Measurements from ENCODE around the gene KAZN.

The KAZN gene

GRCh38 chr1:15007368-15007767 is 408.9 kb downstream of the KAZN start:
- CTCF ChIA-PET: no interaction called here

GRCh38 chr1:15007842-15008241 is 409.4 kb downstream of the KAZN start:
- DNase-seq (ENCODE audit: extremely low spot score): no peak
- POLR2A ChIA-PET: no interaction called here

More at GRCh38 chr1:15007368-15007767, 408.9 kb downstream of the KAZN start:
- TF ChIP-seq FOXM1 (IDR thresholded peaks at IDR 0.05; ENCODE audit: borderline replicate concordance) (no peak), SUZ12 (IDR thresholded peaks at IDR 0.05) (no peak), FOXK2 (IDR thresholded peaks at IDR 0.05) (no peak), CTBP1 (IDR thresholded peaks at IDR 0.05; ENCODE audit: borderline replicate concordance) (no peak), HDGF (IDR thresholded peaks at IDR 0.05; ENCODE audit: borderline replicate concordance) (no peak), ARNT (IDR thresholded peaks at IDR 0.05) (no peak), LEF1 (IDR thresholded peaks at IDR 0.05; ENCODE audit: borderline replicate concordance) (no peak), BHLHE40 (IDR thresholded peaks at IDR 0.05; ENCODE audit: borderline replicate concordance) (no peak), SP1 (IDR thresholded peaks at IDR 0.05) (no peak), FOXA1 (IDR thresholded peaks at IDR 0.05) (no peak), ELF4 (IDR thresholded peaks at IDR 0.05) (no peak), L3MBTL2 (conservative IDR thresholded peaks at IDR 0.05) (no peak), NFRKB (IDR thresholded peaks at IDR 0.05) (no peak)
- POLR2A ChIA-PET: no interaction called here
- DNase-seq (ENCODE audit: extremely low spot score): no peak

GRCh38 chr1:15008783-15009729 is 410.6 kb downstream of the KAZN start:
- POLR2A ChIA-PET: no interaction called here
- CTCF ChIA-PET: no interaction called here
- TF ChIP-seq ZNF384 (IDR thresholded peaks at IDR 0.05): no peak
- TF ChIP-seq NFRKB (IDR thresholded peaks at IDR 0.05): no peak
- TF ChIP-seq CTBP1 (IDR thresholded peaks at IDR 0.05; ENCODE audit: borderline replicate concordance): no peak
- TF ChIP-seq TARDBP (IDR thresholded peaks at IDR 0.05): no peak
- TF ChIP-seq ELF4 (IDR thresholded peaks at IDR 0.05): no peak
- no peak for TF ChIP-seq SP1 (IDR thresholded peaks at IDR 0.05)
- TF ChIP-seq SUZ12 (IDR thresholded peaks at IDR 0.05): no peak
- no peak for DNase-seq (ENCODE audit: extremely low spot score)

More at GRCh38 chr1:15007842-15008241, 409.4 kb downstream of the KAZN start:
- TF ChIP-seq FOXK2 (IDR thresholded peaks at IDR 0.05) (no peak), NFRKB (IDR thresholded peaks at IDR 0.05) (no peak), ARNT (IDR thresholded peaks at IDR 0.05) (no peak), FOXM1 (IDR thresholded peaks at IDR 0.05; ENCODE audit: borderline replicate concordance) (no peak), TARDBP (IDR thresholded peaks at IDR 0.05) (no peak), CTBP1 (IDR thresholded peaks at IDR 0.05; ENCODE audit: borderline replicate concordance) (no peak), PKNOX1 (IDR thresholded peaks at IDR 0.05) (no peak), ZNF384 (IDR thresholded peaks at IDR 0.05) (no peak), ELF4 (IDR thresholded peaks at IDR 0.05) (no peak)
- CTCF ChIA-PET: no interaction called here

- CTCF ChIA-PET: interaction anchor here (0.6 kb wide), 1 partner anchor 23 kb away, joined by 3 read pairs; no protein-coding TSS in a partner anchor
These were observed 412.7 kb downstream of the KAZN start for GRCh38 chr1:15011160-15011559.

DNA sequence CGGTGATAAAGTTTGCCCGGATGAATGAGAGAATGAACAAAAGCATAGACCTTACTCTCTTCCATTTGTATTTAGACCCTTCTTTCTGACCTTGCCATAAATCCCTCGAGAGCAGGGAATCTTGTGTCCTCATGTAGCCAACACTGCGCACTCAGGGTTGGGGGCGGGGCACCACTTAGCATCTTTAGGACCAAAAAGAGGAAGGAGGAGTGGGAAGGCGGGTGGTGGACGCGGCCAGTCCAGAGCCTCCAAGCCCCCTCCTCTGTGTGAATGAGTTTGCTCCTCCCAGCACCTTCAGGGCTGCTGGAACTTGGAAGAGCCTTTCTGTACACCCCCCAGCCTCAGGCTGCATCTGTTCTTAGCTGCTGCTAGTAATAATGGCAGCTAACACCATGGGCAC is 413.2 kb downstream of the KAZN start:
- TF ChIP-seq HDGF (IDR thresholded peaks at IDR 0.05; ENCODE audit: borderline replicate concordance): no peak
- TF ChIP-seq FOXA1 (IDR thresholded peaks at IDR 0.05): no peak
- TF ChIP-seq FOXM1 (IDR thresholded peaks at IDR 0.05; ENCODE audit: borderline replicate concordance): no peak
- no peak for TF ChIP-seq PKNOX1 (IDR thresholded peaks at IDR 0.05)
- no peak for TF ChIP-seq ZNF384 (IDR thresholded peaks at IDR 0.05)
- TF ChIP-seq ELF4 (IDR thresholded peaks at IDR 0.05): no peak
- no peak for TF ChIP-seq NFRKB (IDR thresholded peaks at IDR 0.05)
- no peak for TF ChIP-seq SUZ12 (IDR thresholded peaks at IDR 0.05)
- no peak for TF ChIP-seq BHLHE40 (IDR thresholded peaks at IDR 0.05; ENCODE audit: borderline replicate concordance)
- TF ChIP-seq SP1 (IDR thresholded peaks at IDR 0.05): no peak
- TF ChIP-seq L3MBTL2 (conservative IDR thresholded peaks at IDR 0.05): no peak
- TF ChIP-seq CTBP1 (IDR thresholded peaks at IDR 0.05; ENCODE audit: borderline replicate concordance): no peak
- TF ChIP-seq FOXK2 (IDR thresholded peaks at IDR 0.05): no peak
- no peak for TF ChIP-seq TARDBP (IDR thresholded peaks at IDR 0.05)
- TF ChIP-seq ARNT (IDR thresholded peaks at IDR 0.05): no peak
- no peak for TF ChIP-seq LEF1 (IDR thresholded peaks at IDR 0.05; ENCODE audit: borderline replicate concordance)
- no peak for DNase-seq (ENCODE audit: extremely low spot score)
- ChIA-PET POLR2A (no interaction called here), CTCF (no interaction called here)

More at GRCh38 chr1:15011160-15011559, 412.7 kb downstream of the KAZN start:
- DNase-seq (ENCODE audit: extremely low spot score): no peak
- POLR2A ChIA-PET: no interaction called here
- TF ChIP-seq PKNOX1 (IDR thresholded peaks at IDR 0.05) (no peak), FOXA1 (IDR thresholded peaks at IDR 0.05) (no peak), L3MBTL2 (conservative IDR thresholded peaks at IDR 0.05) (no peak), FOXK2 (IDR thresholded peaks at IDR 0.05) (no peak), ZNF384 (IDR thresholded peaks at IDR 0.05) (no peak), SUZ12 (IDR thresholded peaks at IDR 0.05) (no peak), HDGF (IDR thresholded peaks at IDR 0.05; ENCODE audit: borderline replicate concordance) (no peak), ELF4 (IDR thresholded peaks at IDR 0.05) (no peak), CTBP1 (IDR thresholded peaks at IDR 0.05; ENCODE audit: borderline replicate concordance) (no peak), BHLHE40 (IDR thresholded peaks at IDR 0.05; ENCODE audit: borderline replicate concordance) (no peak), ARNT (IDR thresholded peaks at IDR 0.05) (no peak), SP1 (IDR thresholded peaks at IDR 0.05) (no peak), NFRKB (IDR thresholded peaks at IDR 0.05) (no peak)

DNA sequence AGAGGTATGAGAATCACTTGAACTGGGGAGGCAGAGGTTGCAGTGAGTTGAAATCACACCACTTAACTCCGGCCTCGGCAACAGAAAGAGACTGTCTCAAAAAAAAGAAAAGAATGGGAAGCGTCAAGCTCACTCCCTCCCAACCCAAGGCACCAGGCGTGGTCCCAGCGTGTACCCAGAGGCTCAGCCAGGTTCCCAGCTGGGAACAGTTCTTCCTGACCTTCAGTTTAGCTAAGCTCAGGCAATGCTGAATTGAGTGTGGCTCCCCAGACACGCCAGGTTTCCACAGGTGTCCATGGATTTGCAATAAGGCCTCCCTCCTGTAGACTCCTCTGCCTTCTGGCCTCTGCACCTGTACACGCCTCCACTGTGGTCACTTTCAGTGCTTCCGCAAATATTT is 414.3 kb downstream of the KAZN start:
- ChIA-PET POLR2A (no interaction called here), CTCF (interaction anchor here (0.6 to 2.8 kb wide), 2 partner anchors 15 to 65 kb away, joined by 3 to 10 read pairs; no protein-coding TSS in a partner anchor)
- DNase-seq (ENCODE audit: extremely low spot score): no peak
- TF ChIP-seq ARNT (IDR thresholded peaks at IDR 0.05) (no peak), FOXA1 (IDR thresholded peaks at IDR 0.05) (no peak), LEF1 (IDR thresholded peaks at IDR 0.05; ENCODE audit: borderline replicate concordance) (no peak), TARDBP (IDR thresholded peaks at IDR 0.05) (no peak), L3MBTL2 (conservative IDR thresholded peaks at IDR 0.05) (no peak), SP1 (IDR thresholded peaks at IDR 0.05) (no peak), BHLHE40 (IDR thresholded peaks at IDR 0.05; ENCODE audit: borderline replicate concordance) (no peak), FOXK2 (IDR thresholded peaks at IDR 0.05) (no peak), FOXM1 (IDR thresholded peaks at IDR 0.05; ENCODE audit: borderline replicate concordance) (no peak), ZNF384 (IDR thresholded peaks at IDR 0.05) (no peak), ELF4 (IDR thresholded peaks at IDR 0.05) (no peak)

Measured in HEK293T (cell line).